ENCODE measurements around the gene ALKBH6. TPM values are rescaled to one million over a fixed set of nuclear protein-coding genes. Genes with fewer than 3 reads are reported as not detected.

ALKBH6 gene
- total and polyA plus RNA-seq, 3 experiments from 2014 or later = 21.2 to 41.3 (median 37.2) TPM

DNA sequence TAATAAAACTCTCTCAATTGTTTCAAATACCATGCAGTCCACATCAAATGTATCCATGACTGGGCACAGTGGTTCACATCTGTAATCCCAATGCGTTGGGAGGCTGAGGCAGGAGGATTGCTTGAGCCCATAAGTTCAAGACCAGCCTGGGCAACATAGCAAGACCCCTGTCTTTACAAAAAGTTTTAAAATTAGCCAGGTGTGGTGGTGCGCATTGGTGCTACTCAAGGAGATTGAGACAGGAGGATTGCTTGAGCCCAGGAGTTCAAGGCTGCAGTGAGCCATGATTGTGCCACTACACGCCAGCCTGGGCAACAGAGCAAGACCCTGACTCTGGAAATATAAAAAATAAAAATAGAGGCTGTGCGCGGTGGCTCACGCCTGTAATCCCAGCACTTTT lies 13.7 kb upstream of the ALKBH6 start:
- ChIA-PET POLR2A (no interaction called here), CTCF (no interaction called here)
- peaks cover 1 to 9% (median 7%) of the 10 kb centered on the region in 3 donors for H3K4me1 Mint-ChIP-seq
- H3K36me3 Mint-ChIP-seq = peaks cover 11 to 27% (median 14%) of the 10 kb centered on the region in 3 donors
- no peaks in the 10 kb centered on the region for H3K9me3 Mint-ChIP-seq
- H3K27ac Mint-ChIP-seq = no peak overlapping the region
- H3K27me3 Mint-ChIP-seq = peaks cover 0 to 8% of the 10 kb centered on the region in 2 donors
- Histone ChIP-seq H3K27me3 (ENCODE audit: insufficient read depth, low read length, poor library complexity, severe bottlenecking) (no peaks in the 10 kb centered on the region), H3K27ac (ENCODE audit: low read depth, low read length) (no peak overlapping the region), H3K4me1 (ENCODE audit: insufficient read depth, low read length) (no peaks in the 10 kb centered on the region), H3K4me3 (ENCODE audit: low read length) (no peak overlapping the region), H3K9me3 (ENCODE audit: low read length) (no peaks in the 10 kb centered on the region), H3K36me3 (ENCODE audit: insufficient read depth, low read length) (no peaks in the 10 kb centered on the region)
- no peak overlapping the region for H3K4me3 Mint-ChIP-seq
- no peak for DNase-seq

DNA sequence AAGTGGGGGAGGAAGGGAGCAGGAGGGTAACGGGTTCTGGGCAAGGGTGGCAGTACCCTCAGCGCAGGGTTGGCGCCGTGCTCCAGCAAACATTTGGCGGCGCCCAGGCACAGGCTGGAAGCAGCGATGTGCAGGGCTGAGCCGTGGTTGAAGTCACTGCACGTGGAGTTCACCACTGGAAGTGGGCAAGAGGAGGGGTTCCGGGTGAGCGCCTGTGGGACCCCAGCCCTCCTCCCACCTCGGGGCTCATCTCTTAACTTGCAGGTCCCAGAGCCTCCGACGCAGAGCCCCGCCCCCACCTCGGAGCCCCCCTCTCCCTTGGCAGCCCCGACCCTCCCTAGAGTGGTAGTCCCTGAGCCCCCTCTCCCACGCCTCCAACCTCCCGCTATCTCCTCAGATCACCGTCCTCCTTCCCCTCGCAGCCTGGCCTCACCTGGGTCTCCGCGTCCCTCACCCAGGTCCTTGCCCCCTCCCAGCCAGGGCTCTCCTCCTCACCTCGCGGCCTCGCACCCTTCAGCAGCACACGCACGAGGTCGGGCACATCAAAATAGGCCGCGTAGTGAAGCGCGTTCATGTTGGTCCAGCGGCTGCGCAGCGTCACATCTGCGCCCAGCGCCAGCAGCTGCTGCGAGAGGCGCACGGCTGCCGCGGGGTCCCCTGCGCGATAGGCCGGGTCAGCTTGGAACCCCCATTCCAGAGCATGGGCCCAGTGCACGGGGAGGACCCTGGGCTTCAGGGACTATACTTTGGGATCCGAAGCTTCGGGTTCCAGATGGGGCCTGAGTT lies 12.3 kb upstream of the ALKBH6 start:
- no peaks in the 10 kb centered on the region for H3K36me3 ChIP-seq (ENCODE audit: insufficient read depth, low read length)
- no peak for DNase-seq
- Mint-ChIP-seq H3K4me1 (peaks cover 0 to 2% (median 0%) of the 10 kb centered on the region in 3 donors), H3K36me3 (peaks cover 11 to 34% (median 12%) of the 10 kb centered on the region in 3 donors), H3K9me3 (no peaks in the 10 kb centered on the region), H3K27me3 (peaks cover 0 to 3% of the 10 kb centered on the region in 2 donors), H3K4me3 (no peak overlapping the region), H3K27ac (peak overlapping the region in 1 of 8 donors; percentile 75)
- POLR2A ChIA-PET = no interaction called here
- H3K4me1 ChIP-seq (ENCODE audit: insufficient read depth, low read length) = no peaks in the 10 kb centered on the region
- H3K27me3 ChIP-seq (ENCODE audit: insufficient read depth, low read length, poor library complexity, severe bottlenecking) = no peaks in the 10 kb centered on the region
- no peak overlapping the region for H3K4me3 ChIP-seq (ENCODE audit: low read length)
- H3K9me3 ChIP-seq (ENCODE audit: low read length) = no peaks in the 10 kb centered on the region
- H3K27ac ChIP-seq (ENCODE audit: low read depth, low read length) = no peak overlapping the region
- CTCF ChIA-PET = no interaction called here

DNA sequence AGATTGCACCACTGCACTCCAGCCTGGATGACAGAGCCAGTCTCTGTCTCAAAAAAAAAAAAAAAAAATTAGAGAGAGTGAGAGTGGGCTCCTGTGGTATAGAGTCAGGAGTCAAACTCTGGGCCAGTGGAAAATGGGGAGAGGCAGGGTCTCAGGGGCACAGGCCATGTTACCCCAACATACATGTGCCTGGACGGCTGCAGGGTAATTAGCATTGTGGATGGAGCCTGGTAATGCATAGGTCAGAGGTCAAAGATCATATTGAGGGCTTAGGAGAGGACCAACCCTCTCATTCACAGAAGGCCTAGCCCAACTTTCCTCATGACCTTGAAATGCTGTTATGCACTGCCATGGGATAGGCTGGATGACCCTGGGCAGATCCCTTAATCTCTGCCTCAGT lies 11.5 kb upstream of the ALKBH6 start:
- Mint-ChIP-seq H3K4me1 (no peaks in the 10 kb centered on the region), H3K36me3 (peaks cover 8 to 37% (median 11%) of the 10 kb centered on the region in 3 donors), H3K27ac (no peak overlapping the region), H3K9me3 (no peaks in the 10 kb centered on the region), H3K4me3 (no peak overlapping the region), H3K27me3 (peaks cover 0 to under 1% of the 10 kb centered on the region in 2 donors)
- no peak for DNase-seq
- CTCF ChIA-PET = no interaction called here
- Histone ChIP-seq H3K9me3 (ENCODE audit: low read length) (no peaks in the 10 kb centered on the region), H3K4me3 (ENCODE audit: low read length) (no peak overlapping the region), H3K36me3 (ENCODE audit: insufficient read depth, low read length) (no peaks in the 10 kb centered on the region), H3K27ac (ENCODE audit: low read depth, low read length) (no peak overlapping the region), H3K27me3 (ENCODE audit: insufficient read depth, low read length, poor library complexity, severe bottlenecking) (no peaks in the 10 kb centered on the region), H3K4me1 (ENCODE audit: insufficient read depth, low read length) (no peaks in the 10 kb centered on the region)
- POLR2A ChIA-PET = no interaction called here

DNA sequence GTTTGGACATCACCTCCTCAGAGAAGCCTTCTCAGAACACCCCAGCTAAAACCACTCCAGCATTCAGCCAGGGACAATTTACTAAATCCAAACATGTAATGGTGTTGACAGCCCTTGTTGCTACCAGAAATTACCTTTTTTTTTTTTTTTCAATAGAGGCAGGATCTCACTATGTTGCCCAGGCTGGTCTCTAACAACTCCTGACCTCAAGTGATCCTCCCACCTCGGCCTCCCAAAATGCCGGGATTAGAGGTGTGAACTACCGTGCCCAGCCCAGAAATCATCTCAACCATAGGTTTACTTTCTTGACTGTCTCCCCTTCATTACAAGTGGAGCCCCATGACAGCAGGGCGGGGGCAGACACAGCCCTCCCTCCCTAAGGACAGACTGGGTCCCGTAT lies 9.4 kb upstream of the ALKBH6 start:
- no peak overlapping the region for H3K4me3 ChIP-seq (ENCODE audit: low read length)
- no peaks in the 10 kb centered on the region for H3K4me1 ChIP-seq (ENCODE audit: insufficient read depth, low read length)
- H3K9me3 ChIP-seq (ENCODE audit: low read length) = no peaks in the 10 kb centered on the region
- Mint-ChIP-seq H3K27me3 (no peaks in the 10 kb centered on the region), H3K27ac (peak overlapping the region in 2 of 8 donors; percentile 37 to 66), H3K9me3 (no peaks in the 10 kb centered on the region), H3K36me3 (peaks cover 5 to 31% (median 7%) of the 10 kb centered on the region in 3 donors), H3K4me1 (no peaks in the 10 kb centered on the region), H3K4me3 (no peak overlapping the region)
- no peaks in the 10 kb centered on the region for H3K36me3 ChIP-seq (ENCODE audit: insufficient read depth, low read length)
- ChIA-PET POLR2A (no interaction called here), CTCF (interaction anchor here (1.4 kb wide), 1 partner anchor 32 kb away, joined by 3 read pairs; no protein-coding TSS in a partner anchor)
- no peak for DNase-seq
- H3K27ac ChIP-seq (ENCODE audit: low read depth, low read length) = no peak overlapping the region
- no peaks in the 10 kb centered on the region for H3K27me3 ChIP-seq (ENCODE audit: insufficient read depth, low read length, poor library complexity, severe bottlenecking)

DNA sequence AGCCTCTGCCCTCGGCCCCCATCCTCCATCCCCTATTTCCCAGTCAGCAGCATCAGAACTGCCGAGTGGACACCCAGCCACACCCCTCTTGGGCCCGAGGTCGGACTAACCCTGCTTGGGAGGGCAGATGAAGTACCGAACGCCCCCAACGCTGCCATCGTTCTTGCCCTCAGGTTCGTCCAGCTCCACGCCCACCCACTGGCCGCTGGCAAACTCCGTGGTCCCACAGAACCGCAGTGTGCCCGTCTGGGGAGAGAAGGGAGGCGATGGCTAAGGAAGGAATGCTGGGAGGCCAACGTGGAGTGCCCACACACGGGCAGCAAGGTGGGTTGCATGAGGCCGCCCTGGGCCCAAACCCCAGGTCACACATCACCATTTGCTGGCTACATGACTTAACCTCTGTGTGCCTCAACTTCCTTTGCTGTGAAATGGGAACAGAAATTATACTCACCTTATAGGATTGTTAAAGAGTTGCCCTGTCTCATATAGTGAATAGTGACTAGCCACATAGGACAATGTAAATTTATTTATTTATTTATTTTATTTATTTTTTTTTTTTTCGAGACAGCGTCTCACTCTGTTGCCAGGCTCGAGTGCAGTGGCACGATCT lies 5.2 kb upstream of the ALKBH6 start:
- no peak for DNase-seq
- Mint-ChIP-seq H3K4me3 (no peak overlapping the region), H3K27me3 (no peaks in the 10 kb centered on the region), H3K27ac (no peak overlapping the region), H3K4me1 (peaks cover 14 to 18% (median 16%) of the 10 kb centered on the region in 3 donors), H3K9me3 (no peaks in the 10 kb centered on the region), H3K36me3 (peaks cover 6 to 30% (median 6%) of the 10 kb centered on the region in 3 donors)
- ChIA-PET CTCF (interaction anchor here (1.2 kb wide), 1 partner anchor 10 kb away, joined by 4 read pairs; the partner anchor contains the start of gene SYNE4), POLR2A (no interaction called here)
- peaks cover 7% of the 10 kb centered on the region for H3K4me1 ChIP-seq (ENCODE audit: insufficient read depth, low read length)
- no peaks in the 10 kb centered on the region for H3K27me3 ChIP-seq (ENCODE audit: insufficient read depth, low read length, poor library complexity, severe bottlenecking)
- H3K9me3 ChIP-seq (ENCODE audit: low read length) = no peaks in the 10 kb centered on the region
- no peak overlapping the region for H3K4me3 ChIP-seq (ENCODE audit: low read length)
- no peaks in the 10 kb centered on the region for H3K36me3 ChIP-seq (ENCODE audit: insufficient read depth, low read length)
- no peak overlapping the region for H3K27ac ChIP-seq (ENCODE audit: low read depth, low read length)

DNA sequence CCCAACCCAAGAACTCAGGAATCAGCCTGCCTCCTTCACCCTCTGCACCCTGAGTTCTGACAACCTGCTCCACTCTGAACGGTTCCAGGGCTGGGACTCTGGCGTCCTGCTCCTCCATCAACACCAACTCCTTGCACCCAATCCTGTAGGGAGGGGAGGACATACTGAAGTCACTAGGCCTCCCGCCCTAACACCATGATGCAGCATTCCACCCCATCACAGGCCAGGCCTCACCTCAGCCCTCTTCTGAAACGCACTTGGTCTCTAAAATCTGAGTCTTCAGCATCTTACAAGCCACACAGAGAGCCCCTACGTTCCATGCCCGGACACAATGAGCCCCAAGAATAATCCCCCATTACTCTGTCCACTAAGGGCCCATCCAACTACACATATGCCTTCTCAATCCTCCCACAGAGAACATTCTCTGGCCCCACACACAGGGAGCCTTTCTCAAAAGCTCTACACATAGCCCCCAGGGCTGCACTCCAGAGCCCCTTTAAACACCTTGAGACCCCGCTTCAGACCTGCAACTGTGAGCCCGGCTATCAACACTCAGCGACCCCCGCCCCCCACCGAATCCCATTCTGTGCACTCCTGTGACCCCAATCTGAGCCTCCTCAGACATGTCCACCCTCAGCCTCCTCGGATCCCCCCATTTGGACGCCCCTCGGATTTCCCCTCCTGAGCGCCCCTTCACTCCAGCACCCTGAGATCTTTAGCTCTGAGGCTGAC lies 567 bp downstream of the ALKBH6 start:
- no peak for DNase-seq
- Histone ChIP-seq H3K36me3 (ENCODE audit: insufficient read depth, low read length) (no peaks in the 10 kb centered on the region), H3K4me3 (ENCODE audit: low read length) (peak overlapping the region; percentile 83), H3K9me3 (ENCODE audit: low read length) (no peaks in the 10 kb centered on the region), H3K27me3 (ENCODE audit: insufficient read depth, low read length, poor library complexity, severe bottlenecking) (no peaks in the 10 kb centered on the region), H3K27ac (ENCODE audit: low read depth, low read length) (peak overlapping the region; percentile 86), H3K4me1 (ENCODE audit: insufficient read depth, low read length) (peaks cover 23% of the 10 kb centered on the region)
- Mint-ChIP-seq H3K9me3 (no peaks in the 10 kb centered on the region), H3K36me3 (peaks cover 0 to 10% (median 2%) of the 10 kb centered on the region in 3 donors), H3K4me1 (peaks cover 41 to 50% (median 48%) of the 10 kb centered on the region in 3 donors), H3K27ac (peak overlapping the region; percentile 68 to 99 (median 95)), H3K27me3 (no peaks in the 10 kb centered on the region), H3K4me3 (peak overlapping the region; percentile 86 to 99 (median 97))
- ChIA-PET CTCF (interaction anchor here (0.8 to 1.4 kb wide), 5 partner anchors 40 to 115 kb away, joined by 3 to 5 read pairs (median 4); partner anchors contain the start of gene THAP8), POLR2A (interaction anchor here (0.9 to 1.4 kb wide), 4 partner anchors 7 to 55 kb away, joined by 3 to 8 read pairs (median 4); partner anchors contain the start of gene THAP8)

DNA sequence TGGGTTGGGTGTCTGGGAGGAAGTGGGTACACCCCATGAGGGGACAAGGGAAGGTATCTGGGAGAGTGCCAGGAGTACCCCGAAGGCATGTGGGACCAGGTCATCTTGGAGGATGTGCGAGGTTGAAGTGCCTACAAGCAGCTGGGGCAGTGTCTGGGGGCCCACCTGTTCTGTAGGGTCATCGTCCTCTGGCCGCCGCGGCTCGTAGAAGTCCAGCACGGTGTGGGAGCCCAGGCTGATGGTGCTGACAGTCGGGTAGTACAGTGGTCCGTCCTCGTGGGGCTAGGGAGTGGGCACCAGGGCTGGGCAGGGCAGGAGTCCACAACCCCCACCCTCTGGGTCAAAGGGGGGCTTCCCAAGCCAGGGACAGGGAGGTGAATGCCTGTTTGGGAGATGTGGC lies 3.6 kb downstream of the ALKBH6 start:
- ChIA-PET CTCF (no interaction called here), POLR2A (no interaction called here)
- Mint-ChIP-seq H3K27me3 (no peaks in the 10 kb centered on the region), H3K27ac (peak overlapping the region in 1 of 8 donors; percentile 95), H3K9me3 (no peaks in the 10 kb centered on the region), H3K4me3 (peak overlapping the region in 4 of 7 donors; percentile 12 to 92 (median 64)), H3K36me3 (peaks cover 0 to 6% (median under 1%) of the 10 kb centered on the region in 3 donors), H3K4me1 (peaks cover 40 to 46% (median 45%) of the 10 kb centered on the region in 3 donors)
- no peak overlapping the region for H3K27ac ChIP-seq (ENCODE audit: low read depth, low read length)
- no peak overlapping the region for H3K4me3 ChIP-seq (ENCODE audit: low read length)
- H3K4me1 ChIP-seq (ENCODE audit: insufficient read depth, low read length) = peaks cover 23% of the 10 kb centered on the region
- H3K9me3 ChIP-seq (ENCODE audit: low read length) = no peaks in the 10 kb centered on the region
- no peaks in the 10 kb centered on the region for H3K27me3 ChIP-seq (ENCODE audit: insufficient read depth, low read length, poor library complexity, severe bottlenecking)
- DNase-seq = no peak
- no peaks in the 10 kb centered on the region for H3K36me3 ChIP-seq (ENCODE audit: insufficient read depth, low read length)
